A673 (cell line): ENCODE measurements around the gene GAK. TPM values are rescaled to one million over a fixed set of nuclear protein-coding genes. Genes with fewer than 3 reads are reported as not detected.
A peak's percentile ranks its signal among the peaks of the same experiment; 100 is the strongest.

Source experiments
- BruUV-seq: library from RNA; stranded (reverse); fragments of 400-500 nt; replicated peaks from 2 replicates; lab custom pipeline; 2021; lab: Mats Ljungman, UMichigan
- CTCF ChIA-PET: fragments of 300-600 bp; sonication (Branson Sonifier 250); formaldehyde crosslinking; loops from one replicate; lab custom pipeline; 2022; ENCODE audit warnings: antibody characterized with exemption; lab: Charles Lee
- POLR2A ChIA-PET: fragments of 300-600 bp; sonication (Branson Sonifier 250); formaldehyde crosslinking; loops from one replicate; lab custom pipeline; 2022; ENCODE audit warnings: antibody characterized with exemption; ENCODE audit not compliant: low non-redundant PET; lab: Charles Lee
- DNase-seq: peaks from one replicate; pipeline ENCODE4 v3.0.0-alpha.2; 2015; ENCODE audit warnings: low spot score
- H3K27ac ChIP-seq: fragments of 200-600 bp; sonication (generic); 2 replicates; pipeline ENCODE4 v1.5.1; 2016; ENCODE audit warnings: mixed run types, low read depth, mild to moderate bottlenecking, mixed read lengths, antibody characterized with exemption, low read length; ENCODE audit not compliant: poor library complexity, severe bottlenecking
- H3K27me3 ChIP-seq: fragments of 200-600 bp; sonication (generic); replicated peaks from 2 replicates; pipeline ENCODE4 v1.6.1; 2017; ENCODE audit warnings: mixed run types, low read depth, mild to moderate bottlenecking, mixed read lengths, antibody characterized with exemption, low read length; ENCODE audit not compliant: insufficient read depth, poor library complexity
- H3K36me3 ChIP-seq: fragments of 200-600 bp; sonication (generic); 2 replicates; pipeline ENCODE4 v1.6.1; 2016; ENCODE audit warnings: mixed run types, mild to moderate bottlenecking, mixed read lengths, antibody characterized with exemption, low read length; ENCODE audit not compliant: insufficient read depth, poor library complexity, severe bottlenecking
- H3K4me1 ChIP-seq: fragments of 200-600 bp; sonication (generic); 2 replicates; pipeline ENCODE4 v1.6.1; 2017; ENCODE audit warnings: mixed run types, mild to moderate bottlenecking, mixed read lengths, antibody characterized with exemption, low read length; ENCODE audit not compliant: insufficient read depth, poor library complexity, severe bottlenecking
- H3K4me3 ChIP-seq: fragments of 200-600 bp; sonication (generic); 2 replicates; pipeline ENCODE4 v1.5.1; 2016; ENCODE audit warnings: low read depth, mixed run types, mild to moderate bottlenecking, mixed read lengths, low read length; ENCODE audit not compliant: poor library complexity, severe bottlenecking
- H3K9me3 ChIP-seq: fragments of 200-600 bp; sonication (generic); 2 replicates; pipeline ENCODE4 v1.6.1; 2016; ENCODE audit warnings: mixed run types, low read depth, mild to moderate bottlenecking, mixed read lengths, antibody characterized with exemption, low read length; ENCODE audit not compliant: poor library complexity, severe bottlenecking
- CTCF ChIP-seq: fragments of 300-800, 200-600 bp; sonication (generic); conservative IDR thresholded peaks from 2 replicates; pipeline ENCODE4 v1.5.1; 2017; ENCODE audit warnings: low read depth, mild to moderate bottlenecking, antibody characterized with exemption, low read length, moderate library complexity, mixed read lengths
- EZH2 ChIP-seq: fragments of 200-600 bp; sonication (generic); IDR thresholded peaks from 2 replicates; pipeline ENCODE4 v1.6.1; 2017; ENCODE audit warnings: borderline replicate concordance, low read depth, mild to moderate bottlenecking, mixed read lengths, antibody characterized with exemption, low read length; ENCODE audit not compliant: poor library complexity, severe bottlenecking
- intact Hi-C: fragments of 100-400 bp; cut with micrococcal nuclease; formaldehyde crosslinking; loops from one replicate; pipeline ENCODE4 v1.10.0; 2022; ENCODE audit not compliant: unreplicated experiment
- total RNA-seq: library from RNA; stranded (reverse); gene quantifications from 2 replicates; pipeline ENCODE4 v1.2.3, GENCODE V29; 2021

Gene GAK
- total RNA-seq, 1 experiment from 2014 or later = 96.2 TPM

- POLR2A ChIA-PET = interaction anchor here (0.6 kb wide), 1 partner anchor 25 kb away, joined by 3 read pairs; no protein-coding TSS in a partner anchor
- peak overlapping the region; percentile 89 for H3K27ac ChIP-seq
- no peak for TF ChIP-seq EZH2
- no peak for TF ChIP-seq CTCF
- TSS peak; percentile 77 for BruUV-seq
- DNase-seq = no peak
- H3K9me3 ChIP-seq = no peaks in the 10 kb centered on the region
- intact Hi-C loops = no loop called here
- CTCF ChIA-PET = no interaction called here
- H3K4me1 ChIP-seq = peaks cover 13% of the 10 kb centered on the region
- no peaks in the 10 kb centered on the region for H3K27me3 ChIP-seq
- no peaks in the 10 kb centered on the region for H3K36me3 ChIP-seq
- peak overlapping the region; percentile 84 for H3K4me3 ChIP-seq
These were observed 576 bp upstream of the GAK start for GRCh38 chr4:932713-933070.

GRCh38 chr4:931194-931959 is 739 bp downstream of the GAK start:
- ChIA-PET POLR2A (no interaction called here), CTCF (no interaction called here)
- Histone ChIP-seq H3K9me3 (no peaks in the 10 kb centered on the region), H3K27me3 (no peaks in the 10 kb centered on the region), H3K36me3 (no peaks in the 10 kb centered on the region), H3K27ac (peak overlapping the region; percentile 89), H3K4me1 (peaks cover 13% of the 10 kb centered on the region), H3K4me3 (peak overlapping the region; percentile 84)
- BruUV-seq = TSS peak; percentile 66
- TF ChIP-seq CTCF = no peak
- TF ChIP-seq EZH2 = no peak
- intact Hi-C loops = no loop called here
- DNase-seq = no peak

GRCh38 chr4:930827-931193 is 1.3 kb downstream of the GAK start:
- POLR2A ChIA-PET = no interaction called here
- intact Hi-C loops = no loop called here
- Histone ChIP-seq H3K4me3 (peak overlapping the region; percentile 84), H3K27me3 (no peaks in the 10 kb centered on the region), H3K4me1 (peaks cover 13% of the 10 kb centered on the region), H3K36me3 (no peaks in the 10 kb centered on the region), H3K27ac (peak overlapping the region; percentile 89), H3K9me3 (no peaks in the 10 kb centered on the region)
- TF ChIP-seq EZH2 = no peak
- TF ChIP-seq CTCF = no peak
- CTCF ChIA-PET = no interaction called here
- no peak for DNase-seq
- no TSS peak for BruUV-seq
